GM12892 (cell line): Measurements from ENCODE around the gene GRB2.

Source experiments
- DNase-seq: peaks from one replicate; pipeline ENCODE4 v3.0.0; 2011; ENCODE audit not compliant: insufficient read length
- FAIRE-seq: peaks from 2 replicates; lab custom pipeline; 2011; peaks lifted over from hg19 to GRCh38; lab: Jason Lieb, UNC
- POLR2A ChIP-seq: IDR thresholded peaks from 2 replicates; pipeline ENCODE4 v1.6.1; 2011; ENCODE audit warnings: low read depth, low read length, control low read depth
- POLR2AphosphoS5 ChIP-seq: IDR thresholded peaks from 2 replicates; pipeline ENCODE4 v1.6.1; 2011; ENCODE audit warnings: low read depth, low read length, control low read depth
- TAF1 ChIP-seq: IDR thresholded peaks from 2 replicates; pipeline ENCODE4 v1.6.1; 2011; ENCODE audit warnings: low read depth, mild to moderate bottlenecking, control low read depth, low read length, borderline replicate concordance

Gene GRB2

GRCh38 chr17:75273977-75274708 lies 131.3 kb downstream of the GRB2 start:
- FAIRE-seq (no peak), DNase-seq (no peak)
- TF ChIP-seq TAF1 (no peak), POLR2AphosphoS5 (peak; percentile 19; the same call in 1 of the 2 replicates)

- TF ChIP-seq POLR2AphosphoS5: no peak
- TF ChIP-seq TAF1: no peak
- no peak; the same call in 1 of the 2 replicates for TF ChIP-seq POLR2A
- DNase-seq (no peak), FAIRE-seq (no peak)
Measured at GRCh38 chr17:75272848-75273184, 132.7 kb downstream of the GRB2 start.

- FAIRE-seq: no peak
- peak; percentile 73 for TF ChIP-seq POLR2A
- TF ChIP-seq POLR2AphosphoS5: peak; percentile 76; the same call in 1 of the 2 replicates
- TF ChIP-seq TAF1: no peak
- DNase-seq: no peak
Measured at GRCh38 chr17:75271955-75272847, 133.3 kb downstream of the GRB2 start.

- TF ChIP-seq POLR2AphosphoS5 (no peak), POLR2A (peak; percentile 62; the same call in 1 of the 2 replicates)
- DNase-seq (peak; percentile 96), FAIRE-seq (peak; percentile 98)
Measured at GRCh38 chr17:75271233-75271954, 134.1 kb downstream of the GRB2 start.

GRCh38 chr17:75270966-75271232 lies 134.6 kb downstream of the GRB2 start, which contains the start of gene MIF4GD:
Gene MIF4GD, minus strand, starts transcription at chr17:75271231. Its CDS starts 1,036 bp downstream, at chr17:75270195.
- no peak; the same call in 1 of the 2 replicates for TF ChIP-seq POLR2A
- no peak for TF ChIP-seq TAF1
- TF ChIP-seq POLR2AphosphoS5: no peak
- FAIRE-seq (no peak), DNase-seq (no peak)

GRCh38 chr17:75270218-75270965 lies 135.1 kb downstream of the GRB2 start:
- TF ChIP-seq POLR2AphosphoS5 (peak; percentile 61; the same call in 1 of the 2 replicates), TAF1 (0 out of 2 replicates have a peak, but pooled peaks have one; percentile 35), POLR2A (peak; percentile 6; the same call in 1 of the 2 replicates)
- FAIRE-seq (no peak), DNase-seq (peak; percentile 67)

- DNase-seq: no peak
- FAIRE-seq: no peak
- no peak for TF ChIP-seq POLR2A
- TF ChIP-seq POLR2AphosphoS5: no peak
Measured at GRCh38 chr17:75269844-75270217, 135.6 kb downstream of the GRB2 start.
